ENCODE data around the gene ANGPTL4.

Gene ANGPTL4

DNA sequence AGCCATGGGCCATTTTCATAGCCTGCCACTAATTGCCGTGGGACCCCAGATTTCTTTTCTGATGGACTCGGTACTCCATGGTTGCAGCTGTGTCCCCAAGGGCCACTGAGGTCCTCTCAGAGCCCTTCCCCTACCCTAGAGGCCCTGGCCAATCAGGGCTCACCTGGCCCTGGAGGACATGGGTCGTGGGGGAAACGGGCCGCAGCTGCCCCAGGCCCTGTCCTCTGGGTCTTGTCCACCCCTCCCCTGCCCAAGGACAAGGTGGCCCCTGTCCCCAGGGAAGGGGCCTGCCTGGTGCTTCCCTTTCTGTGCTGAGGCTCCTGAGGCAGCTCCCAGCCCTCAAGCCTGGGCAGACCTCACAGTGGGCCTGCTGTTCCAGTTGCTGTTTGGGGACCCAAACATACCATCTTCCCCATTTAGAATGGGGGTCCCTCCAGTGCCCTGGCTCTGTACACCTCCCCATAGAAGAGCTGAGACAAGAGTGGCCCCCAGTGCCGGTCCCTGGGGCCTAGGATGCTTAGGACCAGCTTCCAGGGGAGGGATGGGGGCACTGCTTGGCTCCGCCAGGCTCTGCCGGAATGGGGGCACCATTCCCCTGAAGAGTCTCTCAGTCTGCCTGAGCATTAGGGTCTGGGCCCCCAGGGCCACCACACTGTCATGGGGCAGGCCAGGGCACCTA is 29.4 kb downstream of the ANGPTL4 start:
- Histone ChIP-seq H3K36me3 (ENCODE audit: insufficient read depth, low read length) (no peaks in the 10 kb centered on the region), H3K27ac (ENCODE audit: low read depth, low read length) (no peak overlapping the region), H3K4me1 (ENCODE audit: control insufficient read depth, insufficient read depth, low read length, unreplicated experiment) (peaks cover 22% of the 10 kb centered on the region), H2AFZ (ENCODE audit: low read length, unreplicated experiment) (no peak overlapping the region), H3K27me3 (ENCODE audit: insufficient read depth, low read length) (no peaks in the 10 kb centered on the region), H3K4me3 (ENCODE audit: low read depth, low read length) (no peak overlapping the region), H3K79me2 (ENCODE audit: control insufficient read depth, insufficient read depth, low read length, unreplicated experiment) (peaks cover 52% of the 10 kb centered on the region)

DNA sequence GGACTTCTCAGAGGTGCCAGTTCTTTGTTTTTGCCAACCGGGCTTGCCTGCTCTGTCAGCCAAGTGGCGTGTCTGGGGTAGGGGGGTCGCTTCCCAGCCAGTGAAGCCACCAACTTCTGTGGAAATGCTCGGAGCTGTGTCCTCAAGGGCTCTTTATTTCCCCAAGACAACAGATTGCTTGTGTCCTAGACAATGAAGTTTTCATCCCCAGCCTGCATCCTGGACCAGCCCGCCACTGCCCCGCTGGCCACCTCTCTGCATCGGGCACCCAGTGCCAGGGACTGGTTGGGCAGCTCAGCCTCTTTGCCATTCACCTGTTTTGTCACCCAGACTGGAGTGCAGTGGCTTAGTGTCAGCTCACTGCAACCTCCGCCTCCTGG is 29.9 kb downstream of the ANGPTL4 start:
- H2AFZ ChIP-seq (ENCODE audit: low read length, unreplicated experiment) = no peak overlapping the region
- peaks cover 22% of the 10 kb centered on the region for H3K4me1 ChIP-seq (ENCODE audit: control insufficient read depth, insufficient read depth, low read length, unreplicated experiment)
- H3K4me3 ChIP-seq (ENCODE audit: low read depth, low read length) = no peak overlapping the region
- no peaks in the 10 kb centered on the region for H3K27me3 ChIP-seq (ENCODE audit: insufficient read depth, low read length)
- no peaks in the 10 kb centered on the region for H3K36me3 ChIP-seq (ENCODE audit: insufficient read depth, low read length)
- H3K79me2 ChIP-seq (ENCODE audit: control insufficient read depth, insufficient read depth, low read length, unreplicated experiment) = peaks cover 55% of the 10 kb centered on the region
- H3K27ac ChIP-seq (ENCODE audit: low read depth, low read length) = no peak overlapping the region

DNA sequence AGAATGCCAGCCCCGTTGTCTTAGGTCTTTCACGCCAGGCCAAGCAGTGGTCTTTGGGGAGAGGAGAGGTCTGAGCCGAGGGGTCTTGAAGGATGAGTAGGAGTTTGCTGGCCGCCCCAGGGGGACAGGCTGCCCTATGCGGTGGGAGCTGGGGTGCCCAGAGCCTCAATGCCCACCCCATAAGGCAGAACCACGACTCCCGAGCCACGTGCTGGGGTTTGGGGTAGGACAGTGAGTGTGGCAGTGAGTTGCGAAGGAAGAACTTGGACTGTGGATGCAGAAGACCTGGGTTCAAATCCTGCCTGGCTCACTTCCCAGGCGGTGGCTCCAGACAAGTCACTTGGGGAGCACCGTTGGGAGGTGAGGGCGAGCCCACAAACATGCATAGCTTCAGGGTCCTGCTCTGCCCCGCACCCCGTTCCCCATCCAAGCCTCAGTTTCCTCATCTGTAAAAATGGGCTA is 31.7 kb downstream of the ANGPTL4 start:
- Histone ChIP-seq H2AFZ (ENCODE audit: low read length, unreplicated experiment) (no peak overlapping the region), H3K4me1 (ENCODE audit: control insufficient read depth, insufficient read depth, low read length, unreplicated experiment) (peaks cover 22% of the 10 kb centered on the region), H3K4me3 (ENCODE audit: low read depth, low read length) (no peak overlapping the region), H3K27ac (ENCODE audit: low read depth, low read length) (no peak overlapping the region), H3K36me3 (ENCODE audit: insufficient read depth, low read length) (no peaks in the 10 kb centered on the region), H3K27me3 (ENCODE audit: insufficient read depth, low read length) (no peaks in the 10 kb centered on the region), H3K79me2 (ENCODE audit: control insufficient read depth, insufficient read depth, low read length, unreplicated experiment) (peaks cover 55% of the 10 kb centered on the region)

DNA sequence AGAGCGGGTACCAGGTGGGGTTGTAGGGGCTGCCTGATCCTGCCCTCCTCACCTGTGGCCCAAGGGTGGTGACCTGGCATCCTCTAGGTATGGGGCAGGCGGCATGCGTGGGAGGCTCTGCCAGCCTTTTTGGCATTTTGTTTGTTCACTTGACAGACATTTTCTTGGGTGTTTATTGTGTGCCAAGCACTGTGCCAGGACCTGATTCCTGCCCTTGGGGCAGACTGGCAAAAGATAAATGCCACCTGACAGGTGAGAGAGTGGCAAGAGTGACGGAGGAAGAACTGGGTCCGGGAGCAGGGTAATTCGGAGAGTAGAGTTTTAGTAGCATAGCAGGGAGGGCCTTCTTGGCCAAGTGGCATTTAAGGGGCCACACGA is 32.2 kb downstream of the ANGPTL4 start:
- H3K27me3 ChIP-seq (ENCODE audit: insufficient read depth, low read length) = no peaks in the 10 kb centered on the region
- H3K79me2 ChIP-seq (ENCODE audit: control insufficient read depth, insufficient read depth, low read length, unreplicated experiment) = peaks cover 52% of the 10 kb centered on the region
- H3K4me1 ChIP-seq (ENCODE audit: control insufficient read depth, insufficient read depth, low read length, unreplicated experiment) = peaks cover 18% of the 10 kb centered on the region
- no peak overlapping the region for H3K27ac ChIP-seq (ENCODE audit: low read depth, low read length)
- H3K4me3 ChIP-seq (ENCODE audit: low read depth, low read length) = no peak overlapping the region
- no peaks in the 10 kb centered on the region for H3K36me3 ChIP-seq (ENCODE audit: insufficient read depth, low read length)
- no peak overlapping the region for H2AFZ ChIP-seq (ENCODE audit: low read length, unreplicated experiment)

DNA sequence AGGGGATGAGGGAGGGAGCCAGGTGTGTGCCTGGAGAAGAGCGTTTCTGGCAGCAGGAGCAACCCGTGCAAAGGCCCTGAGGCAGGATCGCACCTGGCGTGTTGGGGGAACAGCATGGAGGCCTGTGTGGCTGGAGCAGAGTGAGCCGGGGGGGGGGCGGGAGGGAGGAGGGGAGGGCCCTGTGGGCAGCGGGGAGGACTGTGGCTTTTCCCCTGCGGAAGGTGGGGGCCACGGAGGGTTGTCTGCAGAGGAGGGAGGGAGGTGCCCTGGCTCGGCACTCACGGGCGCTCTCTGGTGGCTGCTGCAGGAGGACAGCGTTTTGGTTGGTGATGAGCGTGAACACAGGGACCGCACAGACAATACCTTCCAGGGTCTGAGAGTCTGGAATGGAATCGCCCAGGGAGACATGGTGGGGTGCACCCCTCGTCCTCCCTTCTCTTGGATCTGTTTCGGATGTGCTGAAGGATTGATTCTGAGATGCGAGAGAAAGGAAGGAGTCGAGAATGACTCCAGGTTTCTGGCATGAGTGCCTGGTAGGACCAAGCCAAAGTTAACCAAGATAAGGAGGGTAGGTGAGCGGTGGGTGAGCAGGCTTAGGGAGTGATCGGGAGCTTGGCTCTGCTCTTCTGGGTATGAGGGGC is 32.7 kb downstream of the ANGPTL4 start:
- H3K4me3 ChIP-seq (ENCODE audit: low read depth, low read length) = no peak overlapping the region
- H3K27ac ChIP-seq (ENCODE audit: low read depth, low read length) = no peak overlapping the region
- H3K36me3 ChIP-seq (ENCODE audit: insufficient read depth, low read length) = no peaks in the 10 kb centered on the region
- peaks cover 14% of the 10 kb centered on the region for H3K4me1 ChIP-seq (ENCODE audit: control insufficient read depth, insufficient read depth, low read length, unreplicated experiment)
- H3K79me2 ChIP-seq (ENCODE audit: control insufficient read depth, insufficient read depth, low read length, unreplicated experiment) = peaks cover 48% of the 10 kb centered on the region
- H3K27me3 ChIP-seq (ENCODE audit: insufficient read depth, low read length) = no peaks in the 10 kb centered on the region
- H2AFZ ChIP-seq (ENCODE audit: low read length, unreplicated experiment) = no peak overlapping the region

DNA sequence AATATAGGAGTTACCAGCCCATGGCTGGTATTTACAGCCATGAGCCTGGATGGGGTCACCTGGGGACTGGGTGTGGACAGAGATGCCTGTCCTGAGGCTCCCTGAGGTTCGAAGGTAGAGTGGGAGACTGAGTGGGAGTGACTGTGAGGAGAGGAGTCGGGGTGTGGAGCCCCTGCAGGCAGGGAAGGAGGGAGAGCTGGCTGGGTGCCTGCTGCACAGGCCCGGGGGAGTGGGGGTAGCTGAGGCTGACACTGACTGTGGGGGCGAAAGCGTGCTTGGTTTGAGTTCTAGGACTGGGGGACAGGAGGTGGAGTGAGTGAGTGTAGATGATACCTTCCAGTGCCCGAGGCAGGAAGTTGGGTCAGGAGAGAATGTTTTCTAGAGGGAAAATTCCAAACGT is 33.3 kb downstream of the ANGPTL4 start:
- Histone ChIP-seq H3K36me3 (ENCODE audit: insufficient read depth, low read length) (no peaks in the 10 kb centered on the region), H3K27ac (ENCODE audit: low read depth, low read length) (no peak overlapping the region), H3K4me3 (ENCODE audit: low read depth, low read length) (no peak overlapping the region), H2AFZ (ENCODE audit: low read length, unreplicated experiment) (no peak overlapping the region), H3K27me3 (ENCODE audit: insufficient read depth, low read length) (no peaks in the 10 kb centered on the region), H3K4me1 (ENCODE audit: control insufficient read depth, insufficient read depth, low read length, unreplicated experiment) (peaks cover 10% of the 10 kb centered on the region), H3K79me2 (ENCODE audit: control insufficient read depth, insufficient read depth, low read length, unreplicated experiment) (peaks cover 42% of the 10 kb centered on the region)

DNA sequence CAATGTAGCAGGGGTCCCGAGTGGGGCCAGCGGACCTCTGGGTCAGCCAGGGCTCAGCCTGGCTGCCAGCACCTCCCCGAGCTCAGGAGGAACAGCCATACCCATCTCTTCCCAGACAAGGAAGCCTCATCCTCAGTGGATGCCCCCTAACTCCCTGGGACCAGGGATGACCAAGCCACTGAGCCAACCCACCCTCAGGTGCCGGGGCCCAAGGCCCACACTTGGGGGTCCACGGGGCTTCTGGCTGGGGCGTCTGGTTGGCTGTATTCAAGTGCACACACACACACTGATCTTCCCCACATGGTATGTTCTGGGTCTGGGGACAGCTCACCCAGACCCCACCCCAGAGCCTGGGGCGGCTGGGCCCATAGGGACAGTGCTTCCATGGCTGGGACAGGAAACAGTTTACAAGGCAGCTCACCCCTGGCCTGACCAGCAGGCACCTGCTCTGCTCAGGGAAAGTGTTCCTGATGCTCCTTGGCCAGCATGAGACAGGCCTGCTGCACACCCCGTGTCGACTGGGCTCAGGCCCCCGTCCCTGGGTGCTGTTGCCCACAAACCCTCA is 33.9 kb downstream of the ANGPTL4 start:
- no peaks in the 10 kb centered on the region for H3K27me3 ChIP-seq (ENCODE audit: insufficient read depth, low read length)
- no peaks in the 10 kb centered on the region for H3K36me3 ChIP-seq (ENCODE audit: insufficient read depth, low read length)
- no peak overlapping the region for H3K27ac ChIP-seq (ENCODE audit: low read depth, low read length)
- H3K4me3 ChIP-seq (ENCODE audit: low read depth, low read length) = no peak overlapping the region
- H3K79me2 ChIP-seq (ENCODE audit: control insufficient read depth, insufficient read depth, low read length, unreplicated experiment) = peaks cover 40% of the 10 kb centered on the region
- H3K4me1 ChIP-seq (ENCODE audit: control insufficient read depth, insufficient read depth, low read length, unreplicated experiment) = peaks cover 10% of the 10 kb centered on the region
- no peak overlapping the region for H2AFZ ChIP-seq (ENCODE audit: low read length, unreplicated experiment)

DNA sequence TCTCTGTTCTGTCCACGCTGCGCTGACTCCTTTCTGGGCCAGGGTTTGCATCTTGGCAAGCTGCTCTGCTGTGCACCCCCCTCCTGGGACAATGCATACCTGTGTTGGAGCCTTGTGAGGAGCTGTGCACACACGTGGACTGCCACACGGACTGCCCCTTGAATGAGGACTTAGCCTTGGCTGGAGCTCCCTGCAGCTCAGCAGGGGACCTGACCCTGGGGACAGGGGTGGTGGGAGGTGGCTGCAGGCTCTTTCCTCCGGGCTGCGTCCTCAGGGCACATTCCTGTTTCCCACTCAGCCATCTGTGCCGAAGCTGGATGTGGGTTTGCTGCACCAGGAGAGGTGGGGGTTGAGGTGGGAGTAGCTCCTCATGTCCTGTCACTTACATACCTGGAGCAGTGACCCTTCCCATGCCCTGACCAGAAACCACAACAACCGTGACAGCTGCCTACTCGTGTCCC is 34.4 kb downstream of the ANGPTL4 start:
- H3K79me2 ChIP-seq (ENCODE audit: control insufficient read depth, insufficient read depth, low read length, unreplicated experiment) = peaks cover 35% of the 10 kb centered on the region

DNA sequence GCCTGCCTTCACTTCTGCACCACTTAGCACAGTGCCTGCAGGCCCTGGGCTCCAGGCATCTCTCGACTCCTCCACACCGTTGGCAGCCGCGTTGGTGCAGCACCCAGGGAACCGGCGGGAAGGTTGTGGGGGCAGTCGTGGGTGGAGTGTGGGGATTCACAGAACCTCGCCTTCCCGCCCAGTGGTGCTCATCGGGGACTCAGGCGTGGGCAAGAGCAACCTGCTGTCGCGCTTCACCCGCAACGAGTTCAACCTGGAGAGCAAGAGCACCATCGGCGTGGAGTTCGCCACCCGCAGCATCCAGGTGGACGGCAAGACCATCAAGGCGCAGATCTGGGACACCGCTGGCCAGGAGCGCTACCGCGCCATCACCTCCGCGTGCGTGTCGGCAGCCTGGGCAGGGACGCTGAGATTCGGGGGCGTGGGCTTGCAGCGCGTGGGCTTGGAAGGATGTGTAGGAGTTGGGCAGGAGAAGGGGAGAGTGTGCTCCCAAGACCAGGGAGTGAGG is 35.8 kb downstream of the ANGPTL4 start:
- no peak overlapping the region for H3K27ac ChIP-seq (ENCODE audit: low read depth, low read length)
- peaks cover 30% of the 10 kb centered on the region for H3K79me2 ChIP-seq (ENCODE audit: control insufficient read depth, insufficient read depth, low read length, unreplicated experiment)
- no peak overlapping the region for H3K4me3 ChIP-seq (ENCODE audit: low read depth, low read length)
- no peak overlapping the region for H2AFZ ChIP-seq (ENCODE audit: low read length, unreplicated experiment)
- peaks cover 10% of the 10 kb centered on the region for H3K4me1 ChIP-seq (ENCODE audit: control insufficient read depth, insufficient read depth, low read length, unreplicated experiment)
- no peaks in the 10 kb centered on the region for H3K36me3 ChIP-seq (ENCODE audit: insufficient read depth, low read length)
- H3K27me3 ChIP-seq (ENCODE audit: insufficient read depth, low read length) = no peaks in the 10 kb centered on the region

More for the DNA sequence above, 34.4 kb downstream of the ANGPTL4 start:
- Histone ChIP-seq H3K27me3 (ENCODE audit: insufficient read depth, low read length) (no peaks in the 10 kb centered on the region), H3K36me3 (ENCODE audit: insufficient read depth, low read length) (no peaks in the 10 kb centered on the region), H3K27ac (ENCODE audit: low read depth, low read length) (no peak overlapping the region), H3K4me1 (ENCODE audit: control insufficient read depth, insufficient read depth, low read length, unreplicated experiment) (peaks cover 10% of the 10 kb centered on the region), H3K4me3 (ENCODE audit: low read depth, low read length) (no peak overlapping the region), H2AFZ (ENCODE audit: low read length, unreplicated experiment) (no peak overlapping the region)

DNA sequence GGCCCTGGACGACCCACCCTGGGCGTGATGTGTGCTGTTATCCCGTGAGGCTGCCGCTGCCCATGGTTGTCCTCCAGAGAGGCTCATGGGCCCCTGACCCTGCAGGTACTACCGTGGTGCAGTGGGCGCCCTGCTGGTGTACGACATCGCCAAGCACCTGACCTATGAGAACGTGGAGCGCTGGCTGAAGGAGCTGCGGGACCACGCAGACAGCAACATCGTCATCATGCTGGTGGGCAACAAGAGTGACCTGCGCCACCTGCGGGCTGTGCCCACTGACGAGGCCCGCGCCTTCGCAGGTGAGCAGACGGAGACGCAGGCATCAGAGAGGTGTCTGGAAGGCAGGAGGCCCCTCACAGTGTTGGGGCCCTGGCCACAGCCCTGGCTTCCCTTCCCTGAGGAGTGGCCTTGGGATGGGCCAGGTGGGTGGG is 38.0 kb downstream of the ANGPTL4 start:
- Histone ChIP-seq H3K4me1 (ENCODE audit: control insufficient read depth, insufficient read depth, low read length, unreplicated experiment) (peaks cover 5% of the 10 kb centered on the region), H3K27me3 (ENCODE audit: insufficient read depth, low read length) (no peaks in the 10 kb centered on the region), H3K36me3 (ENCODE audit: insufficient read depth, low read length) (no peaks in the 10 kb centered on the region), H3K79me2 (ENCODE audit: control insufficient read depth, insufficient read depth, low read length, unreplicated experiment) (peaks cover 15% of the 10 kb centered on the region), H3K4me3 (ENCODE audit: low read depth, low read length) (no peak overlapping the region), H2AFZ (ENCODE audit: low read length, unreplicated experiment) (no peak overlapping the region), H3K27ac (ENCODE audit: low read depth, low read length) (no peak overlapping the region)
